H1 (cell line): ENCODE measurements around the gene LPP. TPM values are rescaled to one million over a fixed set of nuclear protein-coding genes. Genes with fewer than 3 reads are reported as not detected.

Source experiments
- CTCF ChIA-PET: fragments of 300-600 bp; sonication (Branson Sonifier 250); formaldehyde crosslinking; loops from one replicate; lab custom pipeline; 2021; ENCODE audit not compliant: partially characterized antibody; lab: Charles Lee
- POLR2A ChIA-PET: fragments of 300-600 bp; sonication (Branson Sonifier 250); formaldehyde crosslinking; loops from one replicate; lab custom pipeline; 2021; ENCODE audit warnings: inconsistent platforms; ENCODE audit not compliant: partially characterized antibody; lab: Charles Lee
- DNase-seq, 2 experiments: peaks; one replicate each; pipeline versions ENCODE4 v3.0.0 to v3.0.0-alpha.2; 2010 to 2022; ENCODE audit warnings: low spot score in 2 of 2, low read depth in 1 of 2, mixed read lengths in 1 of 2
- FAIRE-seq: peaks from 2 replicates; lab custom pipeline; 2011; peaks lifted over from hg19 to GRCh38; lab: Jason Lieb, UNC
- H2AFZ ChIP-seq: 2 replicates; pipeline ENCODE4 v1.8.1; 2012; ENCODE audit warnings: low read length, inconsistent platforms
- H2AK5ac ChIP-seq: 2 replicates; pipeline ENCODE4 v1.6.1; 2013; ENCODE audit warnings: low read depth, low read length
- H2BK120ac ChIP-seq: replicated peaks from 2 replicates; pipeline ENCODE3; 2013; ENCODE audit warnings: low read depth, low read length, inconsistent platforms
- H2BK12ac ChIP-seq: 2 replicates; pipeline ENCODE4 v1.6.1; 2013; ENCODE audit warnings: low read depth, low read length
- H2BK15ac ChIP-seq: 2 replicates; pipeline ENCODE4 v1.6.1; 2013; ENCODE audit warnings: low read length
- H2BK20ac ChIP-seq: 2 replicates; pipeline ENCODE4 v1.6.1; 2013; ENCODE audit warnings: low read length
- H2BK5ac ChIP-seq: 2 replicates; pipeline ENCODE4 v1.6.1; 2013; ENCODE audit warnings: low read depth, low read length
- H3K14ac ChIP-seq: 2 replicates; pipeline ENCODE4 v1.6.1; 2013; ENCODE audit warnings: inconsistent platforms; ENCODE audit not compliant: insufficient read length
- H3K18ac ChIP-seq: 2 replicates; pipeline ENCODE4 v1.6.1; 2013; ENCODE audit warnings: low read length; ENCODE audit errors: extremely low read depth
- H3K23ac ChIP-seq: 2 replicates; pipeline ENCODE4 v1.6.1; 2013; ENCODE audit warnings: inconsistent platforms; ENCODE audit not compliant: insufficient read length
- H3K23me2 ChIP-seq: 2 replicates; pipeline ENCODE4 v1.6.1; 2013; ENCODE audit warnings: low read depth, low read length
- H3K27ac ChIP-seq: 2 replicates; pipeline ENCODE4 v1.6.1; 2011; ENCODE audit warnings: low read depth, low read length, inconsistent platforms
- H3K27me3 ChIP-seq, 4 experiments: replicated peaks in 1 of 4; 1 replicate in 1 of 4; 2 replicates in 3 of 4; pipeline versions ENCODE4 v1.6.1 to v1.8.1; 2011 to 2013; ENCODE audit warnings: low read length in 3 of 4, mild to moderate bottlenecking in 3 of 4, inconsistent platforms in 2 of 4, mixed read lengths in 2 of 4, moderate library complexity in 1 of 4; ENCODE audit not compliant: control insufficient read depth in 3 of 4, insufficient read depth in 3 of 4; ENCODE audit errors: extremely low read depth in 1 of 4
- H3K36me3 ChIP-seq, 4 experiments: 2 replicates each; pipeline versions ENCODE4 v1.6.1 to v1.8.1; 2011 to 2013; ENCODE audit warnings: mild to moderate bottlenecking in 4 of 4, low read length in 3 of 4, moderate library complexity in 2 of 4, control low read depth in 1 of 4, inconsistent platforms in 1 of 4; ENCODE audit not compliant: insufficient read depth in 4 of 4, control insufficient read depth in 2 of 4
- H3K4ac ChIP-seq: replicated peaks from 2 replicates; pipeline ENCODE3; 2013; ENCODE audit warnings: low read length, low read depth, mixed read lengths, inconsistent platforms; ENCODE audit not compliant: insufficient read length
- H3K4me1 ChIP-seq, 4 experiments: replicated peaks in 1 of 4; 1 replicate in 1 of 4; 2 replicates in 3 of 4; pipeline versions ENCODE4 v1.6.1 to v1.8.1; 2011 to 2013; ENCODE audit warnings: low read length in 3 of 4, inconsistent platforms in 2 of 4, mixed read lengths in 1 of 4; ENCODE audit not compliant: insufficient read depth in 4 of 4, control insufficient read depth in 3 of 4
- H3K4me2 ChIP-seq, 2 experiments: 2 replicates each; pipeline versions ENCODE4 v1.6.1 to v1.8.1; 2011 to 2013; ENCODE audit warnings: low read depth in 2 of 2, low read length in 2 of 2, control low read depth in 1 of 2, inconsistent platforms in 1 of 2, mild to moderate bottlenecking in 1 of 2; ENCODE audit not compliant: insufficient read depth in 1 of 2
- H3K4me3 ChIP-seq, 4 experiments: fragments of 200-600, 300-600 bp in 1 of 4; sonication (generic), shearing (Covaris generic), sonication (Bioruptor Twin) in 1 of 4; 2 replicates each; pipeline versions ENCODE4 v1.5.1 to v1.8.1; 2011 to 2016; ENCODE audit warnings: low read length in 4 of 4, low read depth in 3 of 4, control low read depth in 2 of 4, inconsistent platforms in 2 of 4, mild to moderate bottlenecking in 2 of 4, mixed read lengths in 1 of 4, moderate library complexity in 1 of 4; ENCODE audit not compliant: insufficient read depth in 2 of 4; ENCODE audit errors: extremely low read depth in 1 of 4
- H3K56ac ChIP-seq: replicated peaks from 2 replicates; pipeline ENCODE3; 2013; ENCODE audit warnings: low read depth, mild to moderate bottlenecking, mixed read lengths, low read length, inconsistent platforms; ENCODE audit not compliant: insufficient read length
- H3K79me1 ChIP-seq: 2 replicates; pipeline ENCODE4 v1.6.1; 2013; ENCODE audit warnings: low read depth, low read length, control low read depth
- H3K79me2 ChIP-seq, 2 experiments: 2 replicates each; pipeline versions ENCODE4 v1.6.1 to v1.8.1; 2012 to 2013; ENCODE audit warnings: low read length in 2 of 2, mild to moderate bottlenecking in 2 of 2, inconsistent platforms in 1 of 2; ENCODE audit not compliant: insufficient read depth in 2 of 2, control insufficient read depth in 1 of 2
- H3K9ac ChIP-seq, 4 experiments: replicated peaks in 1 of 4; 1 replicate in 1 of 4; 2 replicates in 3 of 4; pipeline versions ENCODE4 v1.6.1 to v1.8.1; 2011 to 2013; ENCODE audit warnings: low read depth in 3 of 4, low read length in 3 of 4, control low read depth in 2 of 4, mild to moderate bottlenecking in 2 of 4, moderate library complexity in 2 of 4, inconsistent platforms in 1 of 4; ENCODE audit errors: extremely low read depth in 1 of 4
- H3K9me3 ChIP-seq, 2 experiments: 2 replicates each; pipeline versions ENCODE4 v1.6.1 to v1.8.1; 2012 to 2013; ENCODE audit warnings: mild to moderate bottlenecking in 2 of 2, moderate library complexity in 2 of 2, control low read depth in 1 of 2, inconsistent platforms in 1 of 2, low read depth in 1 of 2, low read length in 1 of 2, mixed read lengths in 1 of 2; ENCODE audit not compliant: insufficient read depth in 2 of 2
- H4K20me1 ChIP-seq, 2 experiments: replicated peaks in 1 of 2; 2 replicates each; pipeline versions ENCODE3 to v1.8.1; 2011 to 2013; ENCODE audit warnings: inconsistent platforms in 2 of 2, low read length in 2 of 2, mild to moderate bottlenecking in 1 of 2; ENCODE audit not compliant: insufficient read depth in 2 of 2, control insufficient read depth in 1 of 2
- H4K5ac ChIP-seq: 2 replicates; pipeline ENCODE4 v1.6.1; 2013; ENCODE audit warnings: low read length, low read depth, mixed read lengths, inconsistent platforms; ENCODE audit not compliant: insufficient read length
- H4K8ac ChIP-seq: 2 replicates; pipeline ENCODE4 v1.8.0; 2013; ENCODE audit warnings: mild to moderate bottlenecking, moderate library complexity, low read length, inconsistent platforms; ENCODE audit not compliant: insufficient read depth; ENCODE audit errors: extremely low read depth
- H4K91ac ChIP-seq: replicated peaks from 2 replicates; pipeline ENCODE3; 2013; ENCODE audit warnings: low read length, mixed read lengths, inconsistent platforms; ENCODE audit not compliant: insufficient read length
- ASH2L ChIP-seq: fragments of 200-600, 300-600 bp; sonication (generic); IDR thresholded peaks from one replicate; pipeline ENCODE4 v1.7.1; 2017; ENCODE audit warnings: low read length
- BACH1 ChIP-seq: IDR thresholded peaks from 2 replicates; pipeline ENCODE4 v1.6.1; 2012; ENCODE audit warnings: low read length, improper control_type of control experiment
- CBX5 ChIP-seq: fragments of 300-800, 300-1000 bp; sonication (generic); IDR thresholded peaks from 2 replicates; pipeline ENCODE4 v1.7.1; 2016; ENCODE audit warnings: antibody characterized with exemption, low read length, low read depth
- CBX8 ChIP-seq: fragments of 300-800, 300-1000 bp; sonication (generic); IDR thresholded peaks from 2 replicates; pipeline ENCODE4 v1.7.1; 2016; ENCODE audit warnings: low read depth, low read length, borderline replicate concordance
- CHD2 ChIP-seq: IDR thresholded peaks from 2 replicates; pipeline ENCODE4 v1.6.1; 2012; ENCODE audit warnings: low read length, improper control_type of control experiment
- JUN ChIP-seq: IDR thresholded peaks from 2 replicates; pipeline ENCODE4 v1.6.1; 2011; ENCODE audit warnings: low read depth, mild to moderate bottlenecking, improper control_type of control experiment, low read length
- JUND ChIP-seq: IDR thresholded peaks from 2 replicates; pipeline ENCODE4 v1.6.1; 2011; ENCODE audit warnings: mild to moderate bottlenecking, improper control_type of control experiment, low read length
- KDM4A ChIP-seq: IDR thresholded peaks from one replicate; pipeline ENCODE4 v1.7.1; 2012; ENCODE audit warnings: low read depth, mild to moderate bottlenecking, moderate library complexity, low read length, inconsistent platforms; ENCODE audit not compliant: severe bottlenecking
- PHF8 ChIP-seq: fragments of 200-600 bp; sonication (generic); conservative IDR thresholded peaks from 2 replicates; pipeline ENCODE4 v1.7.1; 2012; ENCODE audit warnings: low read depth, mild to moderate bottlenecking, inconsistent platforms, low read length, moderate library complexity
- POU5F1 ChIP-seq: IDR thresholded peaks from 2 replicates; pipeline ENCODE4 v1.6.1; 2011; ENCODE audit warnings: low read depth, mild to moderate bottlenecking, low read length, moderate library complexity
- RAD21 ChIP-seq, 2 experiments: IDR thresholded peaks in 1 of 2; conservative IDR thresholded peaks in 1 of 2; 2 replicates each; pipeline ENCODE4 v1.6.1; 2011; ENCODE audit warnings: low read depth in 2 of 2, low read length in 2 of 2, improper control_type of control experiment in 1 of 2, inconsistent platforms in 1 of 2, mild to moderate bottlenecking in 1 of 2, moderate library complexity in 1 of 2
- SRF ChIP-seq: IDR thresholded peaks from 2 replicates; pipeline ENCODE4 v1.6.1; 2011; ENCODE audit warnings: mild to moderate bottlenecking, low read depth, low read length, moderate library complexity
- SUZ12 ChIP-seq: fragments of 200-600 bp; sonication (generic); IDR thresholded peaks from 2 replicates; pipeline ENCODE4 v1.6.1; 2012; ENCODE audit warnings: mild to moderate bottlenecking, inconsistent platforms, low read length, moderate library complexity, mixed read lengths
- TAF7 ChIP-seq: optimal IDR thresholded peaks from 2 replicates; pipeline ENCODE3; 2011; ENCODE audit warnings: low read depth, mild to moderate bottlenecking, inconsistent platforms, low read length, moderate library complexity, borderline replicate concordance
- polyA plus RNA-seq, 7 experiments: library from polyadenylated mRNA; depleted of rRNA in 3 of 7; stranded (reverse) in 5 of 7; unstranded in 2 of 7; fragments of >200 nt in 5 of 7; fragments of 200-250 nt in 2 of 7; gene quantifications; 1 replicate in 5 of 7; 2 replicates in 1 of 7; 4 replicates in 1 of 7; pipeline versions ENCODE4 v1.2.1 to v1.2.3, GENCODE V29; 2011 to 2013; ENCODE audit warnings: missing spikeins in 2 of 7, mixed read lengths in 2 of 7
- total RNA-seq: library from RNA; stranded (reverse); fragmentation: NEBNext Ultra II Directional; extraction: Animal tissue kit (Norgen Biotek cat#: 25700); gene quantifications from 2 replicates; pipeline ENCODE4 v1.2.1, GENCODE V29; 2021

Gene LPP
- total and polyA plus RNA-seq, 2 of the 8 experiments (the other 6 are each of a cell fraction or from before 2014, with no cell fraction given), result 10.0 to 53.3 TPM

- no peak for TF ChIP-seq CBX5
Observed at GRCh38 chr3:188337232-188337631, 183.3 kb downstream of the LPP start (continued).

GRCh38 chr3:188338086-188338485, 184.1 kb downstream of the LPP start:
- Histone ChIP-seq H2BK12ac (no peak overlapping the region), H2BK15ac (no peak overlapping the region), H3K79me2 (peaks cover 5 to 11% of the 10 kb centered on the region in 2 experiments; a peak in 1 of 4 replicates), H3K4me1 (peaks cover 0 to 5% (median 0%) of the 10 kb centered on the region in 4 experiments; a peak in 1 of 7 replicates), H3K36me3 (no peaks in the 10 kb centered on the region), H3K9ac (no peak overlapping the region), H4K8ac (no peak overlapping the region), H2BK120ac (no peak overlapping the region), H3K9me3 (no peaks in the 10 kb centered on the region), H3K4ac (no peak overlapping the region), H3K18ac (no peak overlapping the region), H3K4me2 (no peak overlapping the region), H3K79me1 (peaks cover 9% of the 10 kb centered on the region; the same call in 1 of the 2 replicates), H3K27me3 (no peaks in the 10 kb centered on the region), H2BK5ac (no peak overlapping the region), H3K27ac (no peak overlapping the region), H4K5ac (no peak overlapping the region), H3K23me2 (no peaks in the 10 kb centered on the region), H4K91ac (no peak overlapping the region), H2BK20ac (no peak overlapping the region), H3K4me3 (no peak overlapping the region), H2AK5ac (no peak overlapping the region), H3K56ac (no peak overlapping the region), H3K14ac (no peak overlapping the region), H4K20me1 (no peaks in the 10 kb centered on the region), H3K23ac (no peak overlapping the region), H2AFZ (no peak overlapping the region)
- POLR2A ChIA-PET, result no interaction called here
- CTCF ChIA-PET, result interaction anchor here (1.9 kb wide), 1 partner anchor 12 kb away, joined by 7 read pairs; no protein-coding TSS in a partner anchor
- FAIRE-seq, result no peak
- no peak for DNase-seq
- TF ChIP-seq CBX8, result no peak
- no peak for TF ChIP-seq KDM4A
- no peak for TF ChIP-seq POU5F1
- TF ChIP-seq PHF8, result no peak
- TF ChIP-seq CHD2, result no peak
- TF ChIP-seq JUND, result no peak
- no peak for TF ChIP-seq JUN
- no peak for TF ChIP-seq RAD21 (IDR thresholded peaks at IDR 0.05 in 1 of 2, conservative IDR thresholded peaks at IDR 0.05 in 1 of 2; ENCODE audit: low read depth in 2 of 2, low read length in 2 of 2)
- no peak for TF ChIP-seq BACH1
- TF ChIP-seq SUZ12, result no peak
- TF ChIP-seq TAF7, result no peak
- TF ChIP-seq ASH2L, result no peak
- TF ChIP-seq SRF, result no peak
